ENCODE results near the gene ARHGAP24.

GRCh38 chr4:85565761-85566480 is 91.0 kb downstream of the ARHGAP24 start:
- TF ChIP-seq CTCF (conservative IDR thresholded peaks at IDR 0.05 in 1 of 2, IDR thresholded peaks at IDR 0.05 in 1 of 2; ENCODE audit: extremely low read depth in 1 of 2, insufficient read depth in 1 of 2, low read depth in 1 of 2, low read length in 2 of 2) (no peak), EZH2 (IDR thresholded peaks at IDR 0.05; ENCODE audit: borderline replicate concordance, low read length) (no peak)

Measured in mammary epithelial cell (primary cell).